ENCODE measurements around the gene C20orf204. TPM values are rescaled to one million over a fixed set of nuclear protein-coding genes. Genes with fewer than 3 reads are reported as not detected.
A peak's percentile ranks its signal among the peaks of the same experiment; 100 is the strongest.

The C20orf204 gene
- total and polyA plus RNA-seq, 10 of the 15 experiments (the other 5 are each of a cell fraction or from before 2014, with no cell fraction given): 0.24 to 56.0 (median 12.4) TPM

DNA sequence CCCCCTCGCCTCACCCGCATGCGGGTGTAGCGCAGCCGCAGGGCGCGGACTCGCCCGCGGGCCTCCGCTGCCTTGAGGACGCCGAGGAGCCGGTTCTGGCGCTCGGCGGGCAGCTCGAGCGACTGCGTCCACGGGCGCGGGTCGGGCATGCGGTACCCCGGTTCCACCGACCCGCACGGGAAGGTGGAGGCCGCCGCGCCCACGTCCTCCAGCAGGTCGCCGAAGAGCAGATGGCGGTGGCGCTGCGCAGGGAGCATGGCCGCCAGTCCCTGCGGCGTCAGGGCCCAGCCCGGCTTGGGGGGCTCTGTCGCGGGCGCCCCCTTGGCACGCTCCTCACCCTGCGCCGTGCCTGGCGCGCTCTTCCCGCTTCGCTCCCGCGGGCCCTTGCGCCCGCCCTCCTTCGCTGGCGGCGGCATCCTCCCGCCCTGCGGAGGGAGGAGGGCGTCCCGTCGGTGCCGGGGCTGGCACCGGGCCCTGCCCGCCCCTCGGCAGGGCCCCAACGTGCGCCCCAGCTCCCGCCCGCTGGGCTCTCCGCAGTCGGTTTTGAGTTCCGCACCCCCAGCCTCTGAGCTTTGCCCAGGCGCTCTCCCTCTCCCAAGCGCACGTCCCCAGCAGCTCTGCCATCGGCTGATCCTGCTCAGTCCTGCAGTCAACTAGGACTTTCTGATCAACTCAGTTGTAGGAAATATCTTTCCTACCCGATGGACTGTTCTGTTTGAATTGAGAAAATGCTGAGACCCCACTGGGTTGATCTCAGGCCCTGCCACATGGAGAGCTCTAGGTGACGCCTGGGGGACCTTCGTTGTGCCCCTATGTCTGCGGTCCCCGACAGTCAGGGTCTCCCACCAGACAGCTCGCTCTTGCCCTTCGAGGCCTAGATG, 48.1 kb downstream of the C20orf204 start, which contains the start of gene LKAAEAR1:
Gene LKAAEAR1, minus strand, starts transcription at position 595 of the 881 bp plus-strand sequence. Its CDS starts 179 bp downstream, at position 416.
- intact Hi-C loops (cut with micrococcal nuclease; ENCODE audit: unreplicated experiment): loop anchor here (1.0 kb wide), 1 partner anchor 36 kb away; no protein-coding TSS in a partner anchor
- ChIA-PET CTCF (interaction anchor here (0.6 to 3.5 kb wide), 10 partner anchors 15 to 168 kb away, joined by 3 to 65 read pairs (median 6); partner anchors contain the start of gene NPBWR2), POLR2A (interaction anchor here (0.7 to 2.4 kb wide), 2 partner anchors 32 to 36 kb away, joined by 3 to 12 read pairs; no protein-coding TSS in a partner anchor), SMC1A (ENCODE audit: uncharacterized antibody, unreplicated experiment) (interaction anchor here (0.7 to 1.9 kb wide), 6 partner anchors 23 to 172 kb away, joined by 3 to 13 read pairs (median 4); partner anchors contain the start of gene NPBWR2), RAD21 (ENCODE audit: unreplicated experiment) (interaction anchor here (0.8 to 6.7 kb wide), 10 partner anchors 16 to 104 kb away, joined by 3 to 67 read pairs (median 5); partner anchors contain the start of genes SAMD10 and TCEA2)
- in situ Hi-C loops (cut with MboI): no loop called here
- Histone ChIP-seq H3K4me3 (peak within 1 kb of the TSS; percentile 57; the same call in 1 of the 2 replicates), H4K20me1 (ENCODE audit: control insufficient read depth, insufficient read depth) (no peaks in the 10 kb centered on the region), H2AFZ (ENCODE audit: control insufficient read depth, low read depth, low read length) (peak within 1 kb of the TSS; percentile 28), H3K79me2 (ENCODE audit: control insufficient read depth, insufficient read depth, low read length) (peaks cover 1% of the 10 kb centered on the region; the same call in 1 of the 2 replicates), H3K36me3 (ENCODE audit: control insufficient read depth in 2 of 2, insufficient read depth in 2 of 2, low read length in 1 of 2) (no peaks in the 10 kb centered on the region), H3K9ac (ENCODE audit: control insufficient read depth, insufficient read depth, low read length) (no peak within 1 kb of the TSS), H3K4me1 (ENCODE audit: control insufficient read depth, insufficient read depth, low read length) (peaks cover 10% of the 10 kb centered on the region), H3K27ac (ENCODE audit: control insufficient read depth, insufficient read depth) (no peak within 1 kb of the TSS), H3K4me2 (ENCODE audit: control insufficient read depth, insufficient read depth) (peak within 1 kb of the TSS; percentile 86), H3K27me3 (replicated peaks in 1 of 2; ENCODE audit: control insufficient read depth in 2 of 2, insufficient read depth in 2 of 2, low read length in 1 of 2) (peaks cover 2 to 7% of the 10 kb centered on the region in 2 experiments; a peak in 2 of 4 replicates), H3K9me3 (replicated peaks; ENCODE audit: control insufficient read depth, insufficient read depth, low read length) (peaks cover 7% of the 10 kb centered on the region; the same call in 1 of the 3 replicates)
- no peak for FAIRE-seq
- BruUV-seq (replicated peaks): no TSS peak
- WGBS (ENCODE audit: insufficient coverage, insufficient replicate concordance, low lambda C conversion rate, missing lambda C conversion rate): 6% methylated on average over 69 of the region's 86 CpGs
- ATAC-seq: no peak
- no peak for DNase-seq (ENCODE audit: low read depth, low spot score)
- no peak for TF ChIP-seq BCL3 (IDR thresholded peaks at IDR 0.05; ENCODE audit: borderline replicate concordance, insufficient read depth, low read depth, low read length, poor library complexity, severe bottlenecking)
- TF ChIP-seq HDAC2 (IDR thresholded peaks at IDR 0.05): no peak
- no peak for TF ChIP-seq PML (IDR thresholded peaks at IDR 0.05; ENCODE audit: low read length)
- TF ChIP-seq MEF2B (IDR thresholded peaks at IDR 0.05; ENCODE audit: partially characterized antibody, poor library complexity, severe bottlenecking): no peak
- 0 out of 4 replicates have a peak, but pooled peaks of 1 of the 2 experiments have one; percentile 0 for TF ChIP-seq BHLHE40 (IDR thresholded peaks at IDR 0.05; ENCODE audit: borderline replicate concordance in 1 of 2, low read depth in 2 of 2, low read length in 1 of 2)
- TF ChIP-seq RUNX3 (IDR thresholded peaks at IDR 0.05; ENCODE audit: low read length): no peak
- TF ChIP-seq SMAD1 (IDR thresholded peaks at IDR 0.05; ENCODE audit: low read depth, partially characterized antibody): no peak
- TF ChIP-seq PRDM15 (CRISPR knock-in tag; IDR thresholded peaks at IDR 0.05): no peak
- no peak for TF ChIP-seq MTA2 (IDR thresholded peaks at IDR 0.05; ENCODE audit: low read depth)
- no peak for TF ChIP-seq NFIC (IDR thresholded peaks at IDR 0.05; ENCODE audit: low read depth, low read length)
- TF ChIP-seq, protein P1, sequence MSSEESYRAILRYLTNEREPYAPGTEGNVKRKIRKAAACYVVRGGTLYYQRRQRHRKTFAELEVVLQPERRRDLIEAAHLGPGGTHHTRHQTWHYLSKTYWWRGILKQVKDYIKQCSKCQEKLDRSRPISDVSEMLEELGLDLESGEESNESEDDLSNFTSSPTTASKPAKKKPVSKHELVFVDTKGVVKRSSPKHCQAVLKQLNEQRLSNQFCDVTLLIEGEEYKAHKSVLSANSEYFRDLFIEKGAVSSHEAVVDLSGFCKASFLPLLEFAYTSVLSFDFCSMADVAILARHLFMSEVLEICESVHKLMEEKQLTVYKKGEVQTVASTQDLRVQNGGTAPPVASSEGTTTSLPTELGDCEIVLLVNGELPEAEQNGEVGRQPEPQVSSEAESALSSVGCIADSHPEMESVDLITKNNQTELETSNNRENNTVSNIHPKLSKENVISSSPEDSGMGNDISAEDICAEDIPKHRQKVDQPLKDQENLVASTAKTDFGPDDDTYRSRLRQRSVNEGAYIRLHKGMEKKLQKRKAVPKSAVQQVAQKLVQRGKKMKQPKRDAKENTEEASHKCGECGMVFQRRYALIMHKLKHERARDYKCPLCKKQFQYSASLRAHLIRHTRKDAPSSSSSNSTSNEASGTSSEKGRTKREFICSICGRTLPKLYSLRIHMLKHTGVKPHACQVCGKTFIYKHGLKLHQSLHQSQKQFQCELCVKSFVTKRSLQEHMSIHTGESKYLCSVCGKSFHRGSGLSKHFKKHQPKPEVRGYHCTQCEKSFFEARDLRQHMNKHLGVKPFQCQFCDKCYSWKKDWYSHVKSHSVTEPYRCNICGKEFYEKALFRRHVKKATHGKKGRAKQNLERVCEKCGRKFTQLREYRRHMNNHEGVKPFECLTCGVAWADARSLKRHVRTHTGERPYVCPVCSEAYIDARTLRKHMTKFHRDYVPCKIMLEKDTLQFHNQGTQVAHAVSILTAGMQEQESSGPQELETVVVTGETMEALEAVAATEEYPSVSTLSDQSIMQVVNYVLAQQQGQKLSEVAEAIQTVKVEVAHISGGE (CRISPR knock-in tag; IDR thresholded peaks at IDR 0.05): no peak
- no peak; the same call in 1 of the 2 replicates for TF ChIP-seq GATAD2B (conservative IDR thresholded peaks at IDR 0.05; ENCODE audit: low read depth)
- no peak for TF ChIP-seq ASH2L (IDR thresholded peaks at IDR 0.05; ENCODE audit: borderline replicate concordance, low read depth)

Data from GM12878 (cell line).